GM18870 (cell line): ENCODE measurements around the gene CDC45.

Experiments
- ATAC-seq: cut with Tn5 transposase; IDR thresholded peaks from one replicate; pipeline ENCODE4 v1.9.1; 2021; ENCODE audit warnings: moderate library complexity; ENCODE audit not compliant: unreplicated experiment

Gene CDC45

DNA sequence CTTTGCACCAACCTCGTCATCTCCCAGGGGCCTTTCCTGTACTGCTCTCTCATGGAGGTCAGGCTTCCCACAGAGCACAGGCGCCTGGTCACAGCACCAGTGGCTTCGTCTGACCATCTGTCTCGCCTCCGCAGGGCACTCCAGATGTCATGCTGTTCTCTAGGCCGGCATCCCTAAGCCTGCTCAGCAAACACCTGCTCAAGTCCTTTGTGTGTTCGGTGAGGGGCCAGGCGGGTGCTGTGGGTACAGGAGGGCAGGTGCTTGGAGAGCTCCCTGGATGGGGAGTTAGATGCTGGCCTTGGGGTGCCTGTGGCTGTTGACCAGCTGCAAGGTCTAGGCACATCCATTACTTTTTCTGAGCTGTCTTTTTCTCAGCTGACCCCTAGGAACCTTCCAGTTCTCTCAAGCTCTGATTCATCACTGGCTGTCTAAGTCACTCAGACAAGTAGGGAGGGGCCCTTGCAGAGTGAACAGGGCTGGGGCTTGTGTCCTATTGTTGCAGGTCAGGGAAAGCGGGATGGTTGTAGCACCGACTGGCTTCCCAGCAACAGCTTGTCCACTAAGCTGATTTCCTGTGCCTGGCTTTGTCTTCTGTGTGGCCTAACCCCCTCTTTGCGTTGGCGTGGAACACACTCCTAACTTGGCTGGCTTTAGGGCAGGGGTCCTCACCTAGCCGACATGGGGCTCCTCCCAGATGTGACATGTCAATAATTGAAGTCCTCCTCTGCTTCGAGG, 35.3 kb downstream of the CDC45 start:
- no peak for ATAC-seq

DNA sequence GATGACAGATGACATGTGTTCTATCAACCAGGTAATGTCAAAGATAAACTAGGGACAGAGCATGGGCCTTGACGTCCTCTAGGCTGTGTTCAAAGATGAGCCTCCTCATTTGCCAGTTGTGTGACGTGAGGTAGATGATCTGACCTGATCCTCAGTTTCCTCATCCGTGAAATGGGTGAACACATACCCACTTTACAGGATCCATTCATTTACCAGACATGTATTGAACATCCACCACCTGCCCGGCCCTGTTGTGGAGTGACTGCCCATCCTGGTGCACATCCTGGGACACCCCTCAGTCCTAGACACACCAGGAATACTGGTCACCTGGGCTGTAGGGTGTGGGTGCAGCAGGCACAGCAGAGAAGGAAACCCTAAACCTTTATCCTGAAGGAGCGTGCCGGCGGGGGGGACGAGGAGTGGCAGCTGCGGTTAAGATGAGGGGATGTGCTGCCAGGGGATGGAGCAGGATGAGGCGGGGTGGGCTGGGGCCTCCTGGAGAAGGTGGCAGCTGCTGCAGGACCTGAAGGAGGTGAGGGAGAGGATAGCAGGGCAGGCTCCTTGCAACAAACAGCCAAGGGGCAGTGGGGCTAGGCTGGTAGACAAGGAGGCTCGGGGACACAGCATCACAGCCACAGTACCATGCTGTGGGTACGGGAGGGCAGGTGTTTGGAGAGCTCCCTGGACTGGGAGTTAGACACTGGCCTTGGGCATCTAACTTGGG, 36.1 kb downstream of the CDC45 start:
- ATAC-seq = no peak

DNA sequence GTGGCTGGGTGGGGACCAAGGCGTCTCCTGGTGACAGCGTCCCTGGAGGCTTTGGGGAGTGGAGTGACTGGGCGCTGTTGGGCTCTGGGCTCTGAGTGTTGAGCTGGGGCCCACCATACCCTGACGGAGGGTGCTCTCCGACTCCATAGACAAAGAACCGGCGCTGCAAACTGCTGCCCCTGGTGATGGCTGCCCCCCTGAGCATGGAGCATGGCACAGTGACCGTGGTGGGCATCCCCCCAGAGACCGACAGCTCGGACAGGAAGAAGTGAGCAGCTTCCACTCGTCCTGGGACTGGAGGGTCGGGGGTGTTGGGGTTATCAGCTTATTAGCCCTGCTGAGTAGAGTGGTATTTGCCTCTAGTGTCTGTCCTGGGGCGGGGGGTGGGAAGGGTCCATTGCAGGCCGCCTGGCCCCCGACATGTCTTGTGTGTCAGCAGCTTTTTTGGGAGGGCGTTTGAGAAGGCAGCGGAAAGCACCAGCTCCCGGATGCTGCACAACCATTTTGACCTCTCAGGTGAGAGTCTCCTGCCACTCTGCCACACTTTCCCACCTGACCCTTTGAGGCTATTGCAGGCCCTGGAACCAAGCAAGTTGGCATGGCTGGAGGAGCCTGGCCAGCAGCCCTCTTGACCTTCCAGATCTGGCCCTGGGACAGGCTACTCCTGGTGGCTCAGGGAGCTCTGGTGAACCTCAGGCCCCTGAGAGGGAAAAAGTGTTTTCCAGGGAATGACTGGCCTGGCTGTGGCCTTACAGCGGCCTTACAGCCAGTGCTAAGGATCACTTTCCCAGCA, 36.9 kb downstream of the CDC45 start:
- ATAC-seq = no peak

DNA sequence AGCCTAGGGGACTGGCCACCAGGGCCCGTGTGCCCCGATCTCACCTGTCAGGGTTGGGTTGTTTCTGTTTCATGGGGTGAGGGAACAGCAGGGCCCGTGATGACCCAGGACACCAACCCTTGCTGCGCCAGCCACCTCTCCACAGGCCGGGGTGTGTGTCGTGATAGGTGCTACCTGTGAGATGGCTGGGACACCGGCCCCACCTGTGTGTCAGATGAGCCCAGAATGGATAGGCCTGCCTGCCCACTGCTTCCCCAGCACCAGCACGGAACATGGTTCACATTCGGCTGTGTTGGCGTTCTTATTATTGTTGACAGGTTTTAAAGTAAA, 37.4 kb downstream of the CDC45 start:
- ATAC-seq = no peak

DNA sequence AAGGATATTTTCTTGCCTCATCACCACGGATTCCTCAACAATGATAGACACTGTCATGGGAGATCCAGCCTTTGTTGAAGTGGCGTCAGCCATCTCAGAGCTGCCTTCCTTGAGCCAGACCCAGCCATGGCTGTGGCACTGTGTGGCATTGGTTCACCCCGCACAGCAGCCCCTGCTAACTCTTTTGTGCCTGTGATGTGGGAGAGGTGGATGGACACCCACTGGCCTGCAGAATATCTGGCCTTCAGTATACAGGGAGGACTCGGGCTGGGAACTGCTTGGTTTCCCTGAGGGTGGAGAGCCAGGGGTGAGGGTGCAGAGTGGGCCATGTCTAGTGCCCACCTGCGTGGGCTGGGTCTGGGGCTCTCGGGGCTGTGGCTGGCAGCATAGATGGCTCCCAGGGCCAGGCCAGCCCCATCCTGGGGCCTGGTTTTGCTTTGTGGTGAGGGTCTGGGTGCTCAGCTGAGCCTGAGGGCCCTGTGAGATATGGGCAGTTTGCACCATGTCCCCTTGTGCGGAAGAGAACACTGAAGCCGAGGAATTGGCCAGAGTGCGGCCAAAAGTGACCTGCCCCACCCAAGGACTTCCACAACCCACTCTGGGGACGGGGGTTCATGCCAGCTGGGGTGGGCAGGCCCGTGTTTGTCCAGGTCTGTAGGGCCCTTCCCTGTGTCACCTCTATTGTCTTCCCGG, 38.3 kb downstream of the CDC45 start:
- ATAC-seq = no peak

DNA sequence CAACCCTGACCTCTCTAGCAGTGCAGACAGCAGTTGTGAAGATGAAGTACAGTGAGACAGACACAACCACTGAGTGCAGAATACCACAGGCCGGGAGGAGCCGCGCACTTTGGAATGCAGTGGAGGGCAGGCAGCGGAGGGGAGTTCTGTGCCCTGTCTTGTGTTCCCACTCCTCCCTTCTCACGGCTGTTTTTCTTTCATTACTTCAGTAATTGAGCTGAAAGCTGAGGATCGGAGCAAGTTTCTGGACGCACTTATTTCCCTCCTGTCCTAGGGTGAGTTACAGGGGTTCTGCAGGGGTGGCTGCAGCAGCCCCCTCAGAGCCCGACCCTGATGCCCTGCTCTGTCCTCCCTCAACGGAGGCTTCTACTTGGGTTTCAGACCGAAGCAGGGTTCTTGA, 38.9 kb downstream of the CDC45 start:
- no peak for ATAC-seq

DNA sequence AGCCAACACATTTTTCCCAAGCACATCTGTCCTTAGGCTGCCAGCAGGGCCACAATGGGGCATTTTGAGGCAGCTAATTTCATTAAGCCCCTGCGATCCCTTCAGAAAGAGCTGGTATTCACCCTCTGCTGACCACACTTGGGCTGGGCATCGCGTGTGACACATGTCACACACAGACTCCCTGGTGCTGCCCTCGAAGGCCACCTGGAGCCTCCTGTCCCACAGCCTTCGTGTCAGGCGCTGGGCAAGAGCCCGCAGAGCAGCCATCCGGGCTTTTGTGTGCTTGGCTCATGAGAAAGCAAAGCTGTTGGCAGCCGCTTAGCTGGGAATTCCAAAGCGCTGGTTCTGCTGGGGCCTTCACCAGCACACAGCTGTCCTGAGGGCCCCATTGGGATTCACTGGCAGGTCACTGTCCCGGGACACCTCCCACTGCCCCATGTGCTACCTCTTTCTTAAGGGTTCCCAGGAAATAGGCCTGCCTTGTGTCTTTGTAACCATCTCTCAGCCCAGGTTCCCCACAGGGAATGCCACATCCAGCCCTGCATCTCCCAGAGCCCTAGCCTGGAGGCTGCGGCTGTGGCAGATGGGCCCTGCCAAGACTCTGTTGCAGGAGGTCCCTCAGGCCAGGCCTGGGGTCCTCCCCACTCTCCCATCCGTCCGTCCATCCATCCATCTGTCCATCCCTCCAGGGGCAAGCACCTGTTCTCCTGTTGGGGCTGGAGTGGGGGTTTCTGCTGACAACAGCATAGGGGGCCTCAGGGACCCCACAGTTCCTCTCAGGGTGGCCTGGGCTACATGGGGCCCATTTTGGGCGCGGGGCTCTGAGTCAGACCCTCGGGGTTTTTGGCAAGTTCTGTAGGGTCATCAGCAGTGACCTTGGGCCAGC, 39.6 kb downstream of the CDC45 start:
- no peak for ATAC-seq

DNA sequence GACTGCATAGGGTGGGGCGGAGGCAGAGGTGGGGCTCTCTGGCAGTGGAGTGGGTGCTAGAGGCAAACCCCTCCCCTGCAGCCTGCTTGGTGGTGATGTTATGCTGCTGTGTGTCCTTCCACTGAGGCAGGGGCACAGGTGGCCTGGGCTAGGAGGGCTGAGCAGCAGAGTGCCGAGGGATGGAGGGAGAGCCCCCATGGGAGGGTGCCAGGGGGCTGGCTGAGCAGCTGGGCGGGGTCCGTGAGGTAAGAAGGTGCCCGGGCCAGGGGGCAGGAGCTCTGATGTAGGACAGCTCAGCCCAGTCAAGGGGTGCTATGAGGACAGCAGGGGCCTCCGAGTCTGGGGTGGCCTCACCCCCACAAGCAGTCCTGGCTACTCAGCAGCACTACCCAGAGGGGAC, 40.3 kb downstream of the CDC45 start:
- ATAC-seq = no peak

DNA sequence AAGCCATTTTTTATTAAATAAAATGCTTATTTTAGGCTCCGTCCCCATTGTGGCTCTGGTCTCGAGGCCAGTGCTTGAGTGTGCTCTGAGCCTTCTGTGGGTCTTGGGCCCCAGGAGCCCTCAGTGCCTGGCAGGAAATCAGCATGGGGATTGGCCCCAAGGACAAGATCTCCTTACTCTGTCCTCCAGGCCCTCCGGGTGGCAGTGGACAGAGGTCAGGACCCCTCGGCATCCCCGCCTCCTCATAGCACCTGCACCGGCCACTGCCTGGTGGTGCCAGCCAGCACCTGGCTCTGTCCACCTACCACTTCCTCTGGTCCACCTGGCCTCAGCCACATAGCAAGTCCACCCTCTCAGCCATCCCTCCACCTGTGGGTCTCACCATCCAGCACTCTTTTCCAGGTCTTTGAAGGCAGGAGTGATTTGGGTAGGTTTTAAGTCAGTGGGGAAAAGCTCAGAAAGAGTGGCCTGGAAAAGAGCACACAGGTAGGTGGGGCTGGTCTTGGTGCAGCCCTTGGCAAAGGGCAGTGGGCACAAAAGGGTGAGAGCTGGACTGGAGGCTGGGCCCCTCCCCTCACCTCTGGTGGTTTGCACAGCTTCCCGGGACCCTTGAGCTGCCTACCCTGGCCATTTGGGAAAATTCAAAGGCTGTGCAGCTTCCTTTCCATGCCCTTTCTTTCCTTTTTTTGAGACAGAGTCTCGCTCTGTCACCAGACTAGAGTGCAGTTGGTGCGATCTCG, 41.0 kb downstream of the CDC45 start:
- ATAC-seq = no peak

DNA sequence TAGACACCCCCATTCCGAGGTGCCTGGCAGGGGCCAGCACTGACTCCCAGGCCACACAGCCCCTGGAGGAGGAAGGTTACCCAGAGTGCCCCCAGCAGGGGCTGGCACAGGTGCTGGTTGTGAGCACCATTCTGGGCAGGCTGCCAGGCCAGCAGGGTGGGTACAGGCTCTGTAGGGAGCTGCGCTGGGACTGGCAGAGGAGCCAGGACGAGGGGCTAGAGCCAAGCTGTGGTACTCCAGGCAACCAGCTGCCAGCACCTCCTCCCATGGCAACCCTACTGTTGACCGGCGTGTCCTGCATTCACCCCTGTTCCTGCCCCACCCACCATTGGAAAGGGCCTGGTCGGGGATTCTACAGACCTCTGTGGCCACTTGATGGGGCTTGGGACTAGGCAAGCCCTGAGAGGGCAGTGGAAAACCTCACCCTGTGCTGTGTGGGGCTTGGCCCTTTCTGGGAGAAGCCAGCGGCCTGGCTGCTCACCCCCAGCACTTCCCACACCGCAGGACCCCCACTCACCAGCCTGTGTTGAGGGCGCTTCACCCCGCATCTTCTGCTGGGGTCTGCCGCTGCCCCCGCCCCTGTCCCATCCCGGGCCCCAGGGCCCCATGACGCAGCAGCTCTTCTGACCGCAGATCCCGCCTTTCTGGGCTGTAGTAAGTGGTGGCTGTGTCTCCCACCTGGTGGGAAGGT, 42.6 kb downstream of the CDC45 start:
- ATAC-seq = no peak

DNA sequence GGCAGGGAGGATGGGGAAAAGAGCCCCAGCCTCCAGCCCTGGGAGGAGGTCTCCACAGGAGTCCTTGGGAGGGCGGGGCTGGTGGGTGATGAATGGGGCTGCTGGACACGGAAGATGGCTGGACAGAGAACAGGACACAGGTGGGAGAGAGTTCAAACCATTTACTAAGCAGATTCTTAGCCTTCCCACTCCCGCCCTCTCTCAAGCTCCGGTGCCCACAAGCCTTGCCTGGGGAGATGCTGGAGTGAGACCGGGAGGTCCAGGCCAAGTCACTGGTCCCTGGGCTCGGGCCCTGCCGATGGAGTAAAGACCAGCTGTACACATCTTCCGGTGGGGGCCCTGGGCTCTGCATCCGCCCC, 43.1 kb downstream of the CDC45 start:
- no peak for ATAC-seq

DNA sequence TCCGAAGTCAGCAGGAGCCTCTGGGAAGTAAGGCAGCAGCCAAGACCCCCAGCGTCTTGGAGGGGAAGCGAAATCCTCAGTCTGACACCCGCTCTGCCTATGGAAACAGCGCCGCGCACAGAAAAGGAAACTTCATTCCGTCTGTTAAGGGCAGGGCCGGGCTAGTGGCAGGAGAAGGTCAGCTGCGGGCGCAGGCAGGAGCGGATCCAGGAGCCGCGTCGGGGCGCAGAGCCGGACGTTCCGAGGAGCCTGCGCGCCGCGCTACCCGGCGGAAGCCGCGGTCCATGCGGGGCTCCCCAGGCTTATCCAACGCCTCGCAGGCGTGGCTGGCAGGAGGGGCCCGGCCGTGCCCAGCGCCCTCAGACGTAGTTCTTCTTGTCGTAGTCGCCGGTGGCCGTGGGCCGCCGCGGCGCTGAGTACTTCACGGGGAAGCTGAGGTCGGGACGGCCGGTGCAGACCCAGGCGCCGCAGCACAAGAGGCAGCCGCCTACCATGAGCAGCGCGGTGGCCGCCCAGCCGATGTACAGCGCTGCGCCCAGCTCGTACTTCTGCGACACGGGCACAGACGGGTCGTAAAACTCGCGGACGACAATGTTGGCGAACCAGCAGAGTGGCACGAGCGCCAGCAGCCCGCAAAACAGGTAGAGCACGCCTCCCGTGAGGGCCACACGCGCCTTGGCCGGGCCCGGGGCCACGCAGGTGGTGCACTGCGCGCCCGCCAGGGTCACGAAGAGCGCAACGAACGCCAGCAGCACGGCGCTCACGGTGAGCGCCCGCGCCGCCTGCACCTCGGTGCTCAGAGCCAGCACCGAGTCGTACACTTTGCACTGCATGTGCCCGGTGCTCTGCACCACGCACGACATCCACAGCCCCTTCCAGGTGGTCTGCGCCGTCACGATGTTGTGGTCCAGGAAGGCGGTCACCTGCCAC, 43.8 kb downstream of the CDC45 start:
- ATAC-seq = no peak

DNA sequence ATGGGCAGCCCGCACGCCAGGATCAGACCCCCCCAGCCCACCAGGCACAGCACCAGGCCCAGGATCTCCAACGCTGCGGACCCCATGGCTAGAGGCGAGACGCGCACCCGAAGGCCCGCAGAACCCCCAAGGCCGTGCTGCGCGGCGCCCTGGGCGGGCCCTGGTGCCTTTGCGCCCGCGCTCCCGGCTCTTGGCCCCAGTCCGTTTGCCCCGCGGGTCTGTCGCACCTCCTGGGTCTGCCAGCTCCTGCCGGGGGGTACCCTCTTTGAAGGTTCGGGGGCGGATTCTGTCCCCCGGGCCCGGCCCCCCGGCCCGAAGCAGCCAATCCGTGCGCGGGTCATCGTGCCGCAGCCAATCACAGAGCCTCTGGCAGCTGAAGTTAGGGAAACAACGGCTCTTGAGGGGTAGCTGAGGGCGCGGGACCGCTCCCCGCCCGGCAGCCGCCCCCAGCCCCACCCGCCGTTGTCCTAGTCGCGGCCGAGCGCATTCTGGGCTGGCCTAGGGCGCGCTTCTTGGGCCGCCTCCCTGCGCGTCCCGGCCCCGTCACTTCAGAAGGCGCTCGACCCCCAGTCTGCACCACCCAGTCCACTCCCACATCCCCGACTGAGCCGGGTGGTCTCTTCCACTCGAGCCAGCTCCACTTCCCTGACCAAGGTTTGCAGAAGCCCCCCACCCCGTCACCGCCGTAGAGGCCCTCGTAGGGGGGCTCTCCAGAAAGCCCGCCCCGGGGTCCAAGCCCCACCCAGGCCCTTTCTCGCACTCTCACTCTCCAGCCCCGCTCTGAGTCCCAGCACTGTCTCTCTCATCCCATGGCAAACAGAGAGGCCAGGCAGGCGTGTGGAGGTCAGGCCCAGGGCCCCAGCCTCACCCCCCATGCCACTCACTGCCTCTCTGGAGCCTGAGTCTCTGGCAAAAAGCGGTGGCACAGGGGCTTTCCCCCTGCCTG, 44.7 kb downstream of the CDC45 start, which contains the start of gene CLDN5:
CLDN5 (minus strand) TSS at position 241 of the 946 bp plus-strand sequence; CDS start at position 86, 155 bp downstream.
- no peak for ATAC-seq

DNA sequence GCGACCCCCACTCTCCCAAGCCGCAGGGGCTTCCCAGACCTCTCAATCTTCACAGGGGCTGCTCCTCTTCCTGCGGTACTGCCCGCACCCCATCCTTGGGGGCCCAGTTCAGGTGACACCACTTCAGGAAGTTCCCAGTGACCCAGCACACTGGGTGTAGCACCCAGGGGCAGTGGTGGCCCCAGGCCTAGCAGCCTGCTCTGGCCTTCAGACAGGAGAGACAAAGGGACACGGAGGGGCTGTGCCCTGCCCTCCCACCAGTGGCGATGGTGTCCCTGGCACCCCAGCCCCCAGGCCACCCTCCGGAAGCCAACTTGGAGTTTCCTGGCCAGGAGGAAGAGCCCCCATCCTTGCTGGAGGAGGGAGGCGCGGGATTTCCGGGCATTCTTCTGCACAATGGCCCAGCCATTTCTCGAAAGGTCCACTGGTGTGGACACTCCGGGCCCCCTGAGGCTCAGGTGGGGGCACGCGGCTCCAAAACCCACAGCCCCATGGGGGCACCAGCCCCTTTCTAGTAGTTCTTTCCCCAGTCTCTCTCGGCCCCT, 45.5 kb downstream of the CDC45 start:
- no peak for ATAC-seq

DNA sequence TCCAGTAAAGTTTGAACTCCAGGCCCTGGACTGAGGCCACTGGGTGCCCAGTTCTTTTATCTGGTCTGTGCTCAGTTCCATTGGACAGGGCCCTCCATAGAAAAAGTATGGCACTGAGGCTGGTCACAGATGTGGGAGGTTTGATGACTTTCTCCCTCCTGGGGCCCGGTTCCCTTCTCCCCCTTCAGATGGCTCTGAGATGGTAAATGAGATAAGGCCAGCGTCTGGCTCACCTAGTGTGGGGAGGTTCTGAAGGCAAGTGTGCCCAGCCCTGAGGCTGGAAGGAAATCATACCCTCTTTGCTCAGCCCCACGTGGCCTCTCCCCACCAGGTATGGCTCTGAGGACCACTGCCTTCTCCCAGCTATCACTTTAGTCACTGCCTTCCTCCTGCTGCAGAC, 45.9 kb downstream of the CDC45 start:
- no peak for ATAC-seq

DNA sequence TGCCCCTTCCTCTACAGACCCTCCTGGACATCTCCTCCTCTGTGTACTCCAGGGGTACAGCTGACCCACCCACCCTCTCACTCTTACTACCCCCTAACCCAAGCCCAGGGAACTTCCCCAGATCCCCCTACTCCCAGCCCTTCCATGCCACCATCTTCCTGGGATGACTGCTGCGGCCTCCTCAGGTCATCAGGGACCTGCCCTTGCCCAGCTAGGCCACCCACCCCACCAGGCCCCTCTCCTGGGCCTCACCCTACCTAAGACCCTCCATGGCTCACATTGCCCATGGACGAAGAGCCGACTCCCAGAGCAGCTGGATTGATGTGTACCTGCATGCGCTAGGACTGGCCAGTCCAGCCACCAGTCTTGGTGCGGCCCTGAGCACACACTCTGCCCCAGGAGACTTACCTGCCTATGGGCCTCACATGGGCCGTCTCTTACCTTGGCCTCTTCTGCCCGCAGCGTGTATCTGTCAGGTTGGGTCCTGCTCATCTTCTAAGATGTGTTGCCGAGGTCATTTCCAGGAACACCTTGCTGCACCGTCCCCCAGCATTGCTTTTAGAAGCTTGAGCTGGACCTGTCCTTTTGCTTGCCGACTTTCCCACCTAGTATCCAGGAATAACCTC, 46.5 kb downstream of the CDC45 start:
- no peak for ATAC-seq
